Esophagus muscularis mucosa (tissue), 3 donors: Measurements from ENCODE around the gene C14orf180.

Experiments
- POLR2A ChIP-seq: fragments of 450-650 bp; IDR thresholded peaks from one replicate; pipeline ENCODE4 v1.6.1; 2017; ENCODE audit warnings: antibody characterized with exemption, moderate library complexity, mild to moderate bottlenecking, low read depth
- POLR2AphosphoS5 ChIP-seq, 2 donors: sonication (generic); formaldehyde crosslinking; IDR thresholded peaks; one replicate each; pipeline ENCODE4 v1.6.1; 2017; ENCODE audit warnings: antibody characterized with exemption in 2 of 2
- TF ChIP-seq, protein P1 (sequence below), 3 experiments: fragments of 200-600 bp in 2 of 3; fragments of 450-650 bp in 1 of 3; sonication (generic) in 2 of 3; IDR thresholded peaks; one replicate each; pipeline ENCODE4 v1.5.1; 2017 to 2019; ENCODE audit warnings: antibody characterized with exemption in 3 of 3, mild to moderate bottlenecking in 2 of 3, moderate library complexity in 1 of 3

DNA sequence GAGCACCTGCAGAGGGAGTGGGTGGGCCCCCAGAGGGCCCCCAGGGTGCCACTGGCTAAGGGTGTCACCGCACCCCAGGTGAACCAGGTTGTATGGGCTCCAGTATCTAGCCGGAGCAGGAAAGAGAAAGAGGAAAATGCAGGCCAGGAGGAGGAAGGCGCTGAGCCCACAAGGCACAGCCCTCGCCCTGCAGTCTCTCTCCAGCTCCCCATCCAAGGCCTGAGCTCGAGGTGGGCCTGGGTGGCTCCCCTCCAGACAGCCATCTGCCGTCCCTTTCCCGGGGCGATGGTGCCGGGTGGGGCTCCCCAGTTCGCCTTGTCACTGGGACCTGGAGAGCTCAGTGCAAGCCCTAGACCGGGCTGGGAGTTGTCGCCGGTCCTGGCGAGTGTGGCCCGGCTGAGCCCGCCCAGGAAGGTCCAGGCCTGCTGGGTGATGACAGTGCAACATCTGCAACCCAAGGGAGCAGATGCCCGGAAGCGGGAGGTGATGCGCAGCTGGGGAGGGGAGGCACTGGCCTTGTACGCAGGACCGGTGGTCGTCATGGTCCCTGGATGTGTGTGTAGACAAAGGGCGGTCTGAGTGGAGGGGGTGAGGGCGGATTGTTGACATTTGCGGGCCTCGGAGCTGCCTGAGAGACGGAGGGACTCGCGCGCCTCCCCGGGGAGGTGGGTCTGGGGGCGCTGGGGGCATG is 24.3 kb downstream of the C14orf180 start:
- no peak for TF ChIP-seq POLR2A
- TF ChIP-seq, protein P1, sequence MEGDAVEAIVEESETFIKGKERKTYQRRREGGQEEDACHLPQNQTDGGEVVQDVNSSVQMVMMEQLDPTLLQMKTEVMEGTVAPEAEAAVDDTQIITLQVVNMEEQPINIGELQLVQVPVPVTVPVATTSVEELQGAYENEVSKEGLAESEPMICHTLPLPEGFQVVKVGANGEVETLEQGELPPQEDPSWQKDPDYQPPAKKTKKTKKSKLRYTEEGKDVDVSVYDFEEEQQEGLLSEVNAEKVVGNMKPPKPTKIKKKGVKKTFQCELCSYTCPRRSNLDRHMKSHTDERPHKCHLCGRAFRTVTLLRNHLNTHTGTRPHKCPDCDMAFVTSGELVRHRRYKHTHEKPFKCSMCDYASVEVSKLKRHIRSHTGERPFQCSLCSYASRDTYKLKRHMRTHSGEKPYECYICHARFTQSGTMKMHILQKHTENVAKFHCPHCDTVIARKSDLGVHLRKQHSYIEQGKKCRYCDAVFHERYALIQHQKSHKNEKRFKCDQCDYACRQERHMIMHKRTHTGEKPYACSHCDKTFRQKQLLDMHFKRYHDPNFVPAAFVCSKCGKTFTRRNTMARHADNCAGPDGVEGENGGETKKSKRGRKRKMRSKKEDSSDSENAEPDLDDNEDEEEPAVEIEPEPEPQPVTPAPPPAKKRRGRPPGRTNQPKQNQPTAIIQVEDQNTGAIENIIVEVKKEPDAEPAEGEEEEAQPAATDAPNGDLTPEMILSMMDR (IDR thresholded peaks at IDR 0.05), result no peak
- TF ChIP-seq POLR2AphosphoS5 (IDR thresholded peaks at IDR 0.05), result no peak
